OCI-LY1 (cell line): Measurements from ENCODE around the gene BBS9.

ENCODE experiments used
- H2AFZ ChIP-seq: fragments of 200-600 bp; sonication (generic), shearing (Covaris generic); 2 replicates; pipeline ENCODE4 v1.6.0; 2014; ENCODE audit warnings: antibody characterized with exemption, mild to moderate bottlenecking, low read length
- H3F3A ChIP-seq: fragments of 200-600 bp; sonication (generic), shearing (Covaris generic); 2 replicates; pipeline ENCODE4 v1.6.0; 2014; ENCODE audit warnings: mild to moderate bottlenecking, antibody characterized with exemption, low read length, moderate library complexity; ENCODE audit not compliant: insufficient read depth
- H3K27ac ChIP-seq: fragments of 200-600 bp; sonication (generic); 2 replicates; pipeline ENCODE4 v1.5.1; 2014; ENCODE audit warnings: low read length, mixed run types, mild to moderate bottlenecking, low read depth; ENCODE audit not compliant: poor library complexity, severe bottlenecking
- H3K27me3 ChIP-seq: fragments of 200-600 bp; sonication (generic); 2 replicates; pipeline ENCODE4 v1.6.0; 2014; ENCODE audit warnings: antibody characterized with exemption, mild to moderate bottlenecking, low read length, moderate library complexity; ENCODE audit not compliant: insufficient read depth
- H3K36me3 ChIP-seq: fragments of 200-600 bp; sonication (generic); 2 replicates; pipeline ENCODE4 v1.6.1; 2014; ENCODE audit warnings: mild to moderate bottlenecking, antibody characterized with exemption, low read length, moderate library complexity, mixed read lengths; ENCODE audit not compliant: insufficient read depth
- H3K4me1 ChIP-seq: fragments of 200-600 bp; sonication (generic); 2 replicates; pipeline ENCODE4 v1.5.1; 2014; ENCODE audit warnings: mild to moderate bottlenecking, low read length, moderate library complexity; ENCODE audit not compliant: insufficient read depth, severe bottlenecking
- H3K4me2 ChIP-seq: fragments of 200-600 bp; sonication (generic), shearing (Covaris generic); 2 replicates; pipeline ENCODE4 v1.6.1; 2014; ENCODE audit warnings: low read length
- H3K4me3 ChIP-seq: fragments of 200-600 bp; sonication (generic); 2 replicates; pipeline ENCODE4 v1.5.1; 2014; ENCODE audit warnings: low read length, low read depth, mild to moderate bottlenecking, mixed read lengths; ENCODE audit not compliant: poor library complexity, severe bottlenecking
- H3K79me2 ChIP-seq: fragments of 200-600 bp; shearing (Covaris generic); 2 replicates; pipeline ENCODE4 v1.6.1; 2016; ENCODE audit warnings: mixed run types, low read length, mixed read lengths; ENCODE audit not compliant: insufficient read depth
- H3K9ac ChIP-seq: fragments of 200-600 bp; sonication (generic), shearing (Covaris generic); 2 replicates; pipeline ENCODE4 v1.6.1; 2014; ENCODE audit warnings: mild to moderate bottlenecking, low read length, mixed read lengths
- H3K9me2 ChIP-seq: fragments of 200-600 bp; sonication (generic), shearing (Covaris generic); 2 replicates; pipeline ENCODE4 v1.6.1; 2014; ENCODE audit warnings: low read depth, mild to moderate bottlenecking, low read length, mixed read lengths
- H3K9me3 ChIP-seq: fragments of 200-600 bp; shearing (Covaris generic); 2 replicates; pipeline ENCODE4 v1.6.1; 2014; ENCODE audit warnings: low read length, mixed read lengths
- H4K20me1 ChIP-seq: fragments of 200-600 bp; sonication (generic), shearing (Covaris generic); 2 replicates; pipeline ENCODE4 v1.6.0; 2016; ENCODE audit warnings: mild to moderate bottlenecking, low read length; ENCODE audit not compliant: insufficient read depth
- CTCF ChIP-seq: fragments of 200-600 bp; sonication (generic), shearing (Covaris generic); IDR thresholded peaks from 2 replicates; pipeline ENCODE4 v1.5.1; 2017; ENCODE audit warnings: mild to moderate bottlenecking, antibody characterized with exemption, low read length, moderate library complexity, mixed read lengths
- EZH2 ChIP-seq: fragments of 200-600 bp; sonication (generic), shearing (Covaris generic); IDR thresholded peaks from 2 replicates; pipeline ENCODE4 v1.8.0; 2017; ENCODE audit warnings: borderline replicate concordance, mixed run types, mild to moderate bottlenecking, antibody characterized with exemption, low read length, moderate library complexity, mixed read lengths

BBS9 gene

GRCh38 chr7:33628894-33629293 is 499.5 kb downstream of the BBS9 start:
- TF ChIP-seq EZH2 (no peak), CTCF (no peak)

GRCh38 chr7:33630359-33630758 is 501.0 kb downstream of the BBS9 start:
- no peaks in the 10 kb centered on the region for H3K9me3 ChIP-seq
- no peaks in the 10 kb centered on the region for H3K36me3 ChIP-seq
- H3F3A ChIP-seq = no peaks in the 10 kb centered on the region
- no peaks in the 10 kb centered on the region for H3K9me2 ChIP-seq
- no peaks in the 10 kb centered on the region for H3K79me2 ChIP-seq
- H3K9ac ChIP-seq = no peak overlapping the region
- H3K4me2 ChIP-seq = no peak overlapping the region
- no peak overlapping the region for H3K4me3 ChIP-seq
- no peaks in the 10 kb centered on the region for H4K20me1 ChIP-seq
- H3K27me3 ChIP-seq = peaks cover 5% of the 10 kb centered on the region; the same call in 1 of the 2 replicates
- no peaks in the 10 kb centered on the region for H3K4me1 ChIP-seq
- no peak overlapping the region for H3K27ac ChIP-seq
- no peak for TF ChIP-seq CTCF
- no peak for TF ChIP-seq EZH2
- no peak overlapping the region for H2AFZ ChIP-seq

More at GRCh38 chr7:33628894-33629293, 499.5 kb downstream of the BBS9 start:
- Histone ChIP-seq H3F3A (no peaks in the 10 kb centered on the region), H3K9me3 (no peaks in the 10 kb centered on the region), H3K9ac (no peak overlapping the region), H3K4me1 (no peaks in the 10 kb centered on the region), H3K27me3 (no peaks in the 10 kb centered on the region), H3K9me2 (no peaks in the 10 kb centered on the region), H3K4me3 (no peak overlapping the region), H2AFZ (no peak overlapping the region), H3K4me2 (no peak overlapping the region), H3K79me2 (no peaks in the 10 kb centered on the region), H3K36me3 (no peaks in the 10 kb centered on the region), H3K27ac (no peak overlapping the region), H4K20me1 (no peaks in the 10 kb centered on the region)

GRCh38 chr7:33632322-33632721 is 503.0 kb downstream of the BBS9 start:
- Histone ChIP-seq H3K9me3 (no peaks in the 10 kb centered on the region), H4K20me1 (no peaks in the 10 kb centered on the region), H2AFZ (no peak overlapping the region), H3K36me3 (no peaks in the 10 kb centered on the region), H3K27me3 (peaks cover 6% of the 10 kb centered on the region; the same call in 1 of the 2 replicates), H3K4me1 (no peaks in the 10 kb centered on the region), H3K9me2 (no peaks in the 10 kb centered on the region), H3K79me2 (no peaks in the 10 kb centered on the region), H3K27ac (no peak overlapping the region), H3K4me2 (no peak overlapping the region), H3F3A (no peaks in the 10 kb centered on the region), H3K9ac (no peak overlapping the region), H3K4me3 (no peak overlapping the region)
- TF ChIP-seq EZH2 = no peak
- TF ChIP-seq CTCF = no peak
